ENCODE data around the gene TRRAP.
"Not testable (repeated sequence)": the region's sequence is repeated elsewhere in the genome, so short reads cannot be mapped to it uniquely, and the experiment has no call there.

The TRRAP gene
- 182 to 184 reads per million in 2 donors for total RNA-seq

- peak; percentile 67 for DNase-seq
Measured at GRCh38 chr7:98878365-98879197, at the start of gene TRRAP. Gene TRRAP (plus strand): TSS chr7:98878532. CDS start chr7:98881151, 2,619 bp downstream.

GRCh38 chr7:98830972-98831548, 47.3 kb upstream of the TRRAP start:
- no peak for DNase-seq

- peak; percentile 34 for DNase-seq
Measured at GRCh38 chr7:98831641-98832221, 46.6 kb upstream of the TRRAP start.

GRCh38 chr7:98833022-98833421, 45.3 kb upstream of the TRRAP start:
- no peak for DNase-seq

GRCh38 chr7:98834949-98835348, 43.4 kb upstream of the TRRAP start:
- no peak for DNase-seq

- no peak for DNase-seq
Measured at GRCh38 chr7:98836811-98837629, 41.3 kb upstream of the TRRAP start.

GRCh38 chr7:98837630-98837972, 40.7 kb upstream of the TRRAP start:
- DNase-seq: no peak

- no peak for DNase-seq
Measured at GRCh38 chr7:98840096-98840495, 38.2 kb upstream of the TRRAP start.

- no peak for DNase-seq
Measured at GRCh38 chr7:98840722-98841121, 37.6 kb upstream of the TRRAP start.

GRCh38 chr7:98841179-98841997, 36.9 kb upstream of the TRRAP start:
- DNase-seq: peak; percentile 67

GRCh38 chr7:98842552-98842951, 35.8 kb upstream of the TRRAP start:
- not testable (repeated sequence) for DNase-seq

GRCh38 chr7:98848918-98849317, 29.4 kb upstream of the TRRAP start:
- DNase-seq: no peak

- no peak for DNase-seq
Measured at GRCh38 chr7:98852826-98853225, 25.5 kb upstream of the TRRAP start.

- DNase-seq: no peak
Measured at GRCh38 chr7:98855610-98856422, 22.5 kb upstream of the TRRAP start.

GRCh38 chr7:98860071-98860470, 18.3 kb upstream of the TRRAP start:
- DNase-seq: no peak

GRCh38 chr7:98862203-98862602, 16.1 kb upstream of the TRRAP start:
- no peak for DNase-seq

GRCh38 chr7:98862716-98863420, 15.5 kb upstream of the TRRAP start:
- DNase-seq: no peak

- no peak for DNase-seq
Measured at GRCh38 chr7:98863601-98864000, 14.7 kb upstream of the TRRAP start.

GRCh38 chr7:98864731-98865453, 13.4 kb upstream of the TRRAP start:
- DNase-seq: no peak

- DNase-seq: no peak
Measured at GRCh38 chr7:98866351-98866750, 12.0 kb upstream of the TRRAP start.
